Gastroesophageal sphincter (tissue), 4 donors: ENCODE data around the gene CSRNP3. TPM values are rescaled to one million over a fixed set of nuclear protein-coding genes. Genes with fewer than 3 reads are reported as not detected.

Experiments
- ATAC-seq: fragments of 150-250 bp; one replicate; pipeline ENCODE4 v1.9.1; 2016; ENCODE audit warnings: mild to moderate bottlenecking, moderate library complexity
- H3K27ac ChIP-seq, 4 donors: fragments of 200-600 bp; sonication (generic) in 3 of 4; 1 replicate in 3 of 4; 2 replicates in 1 of 4; pipeline ENCODE4 v1.5.1; 2016 to 2019
- H3K27me3 ChIP-seq: fragments of 200-600 bp; sonication (generic); one replicate; pipeline ENCODE4 v1.5.1; 2019
- H3K36me3 ChIP-seq, 2 donors: fragments of 200-600 bp; sonication (generic); one replicate each; pipeline ENCODE4 v1.5.1; 2019; ENCODE audit warnings: control low read depth in 1 of 2
- H3K4me1 ChIP-seq, 3 donors: fragments of 200-600 bp; sonication (generic); 1 replicate in 2 of 3; 2 replicates in 1 of 3; pipeline ENCODE4 v1.5.1; 2016 to 2019; ENCODE audit warnings: control low read depth in 2 of 3
- H3K4me3 ChIP-seq, 2 donors: fragments of 200-600 bp; sonication (generic); one replicate each; pipeline ENCODE4 v1.5.1; 2019; ENCODE audit warnings: mild to moderate bottlenecking in 1 of 2, moderate library complexity in 1 of 2
- H3K9me3 ChIP-seq, 3 donors: fragments of 200-600 bp; sonication (generic); one replicate each; pipeline ENCODE4 v1.5.1; 2017 to 2019; ENCODE audit warnings: control low read depth in 2 of 3
- CTCF ChIP-seq, 4 experiments: fragments of 200-600 bp in 2 of 4; fragments of 450-650 bp in 2 of 4; sonication (generic) in 1 of 4; IDR thresholded peaks; one replicate each; pipeline ENCODE4 v1.5.1; 2017 to 2019; ENCODE audit warnings: antibody characterized with exemption in 4 of 4, mild to moderate bottlenecking in 2 of 4, moderate library complexity in 2 of 4
- EP300 ChIP-seq: sonication (generic); formaldehyde crosslinking; IDR thresholded peaks from one replicate; pipeline ENCODE4 v1.6.1; 2017; ENCODE audit warnings: antibody characterized with exemption, mild to moderate bottlenecking
- POLR2A ChIP-seq, 2 donors: fragments of 450-650 bp; IDR thresholded peaks; one replicate each; pipeline ENCODE4 v1.6.1; 2017; ENCODE audit warnings: antibody characterized with exemption in 2 of 2, mild to moderate bottlenecking in 2 of 2, moderate library complexity in 1 of 2
- POLR2AphosphoS5 ChIP-seq: sonication (generic); formaldehyde crosslinking; IDR thresholded peaks from one replicate; pipeline ENCODE4 v1.6.1; 2017; ENCODE audit warnings: antibody characterized with exemption
- WGBS, 2 donors: methylation state at CpG; one replicate each; pipeline ENCODE4 v1.1.5; 2018; ENCODE audit warnings: low coverage in 1 of 2; 5-methylcytosine and 5-hydroxymethylcytosine counted together
- total RNA-seq, 4 donors: library from RNA; depleted of rRNA; stranded (reverse); fragments of >200 nt; gene quantifications; one replicate each; pipeline ENCODE4 v1.1.0, GENCODE V29; 2016

The CSRNP3 gene
- total RNA-seq, 4 donors from 2014 or later = 0.81 to 5.4 (median 3.1) TPM

DNA sequence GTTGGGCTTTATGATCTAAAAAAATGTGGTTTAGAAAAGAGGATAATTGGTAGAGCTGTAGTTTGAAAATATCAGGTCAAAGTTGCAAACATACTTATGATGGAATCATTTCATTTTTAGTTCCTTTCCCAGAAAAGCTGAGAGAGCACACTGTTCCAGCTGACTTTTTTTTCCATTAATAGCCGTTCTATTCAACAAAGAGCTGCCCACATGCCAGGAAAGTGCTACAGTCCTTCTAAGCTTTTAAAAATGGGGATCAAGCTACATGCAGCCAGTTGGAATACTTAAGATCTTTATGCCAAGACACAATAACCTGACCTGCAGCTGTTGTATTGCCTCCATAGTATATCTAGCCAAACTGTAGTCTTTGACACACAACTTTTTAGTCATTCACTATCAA lies 213.0 kb downstream of the CSRNP3 start:
- Histone ChIP-seq H3K27me3 (no peaks in the 10 kb centered on the region), H3K4me1 (peaks cover 0 to 17% (median 0%) of the 10 kb centered on the region in 3 donors), H3K27ac (peak overlapping the region in 3 of 4 donors; percentile 23 to 65 (median 61)), H3K9me3 (no peaks in the 10 kb centered on the region), H3K4me3 (no peak overlapping the region), H3K36me3 (peaks cover 0 to 22% of the 10 kb centered on the region in 2 donors)
- WGBS, 2 donors = 6 to 25% methylated on average over 1 of the region's 1 CpG
- no peak for TF ChIP-seq EP300
- peak; percentile 69 for TF ChIP-seq POLR2AphosphoS5
- ATAC-seq = peak; percentile 56

- no peak overlapping the region for H3K27ac ChIP-seq
- no peak overlapping the region for H3K4me3 ChIP-seq
- TF ChIP-seq CTCF (IDR thresholded peaks at IDR 0.05) = no peak
- TF ChIP-seq POLR2A (IDR thresholded peaks at IDR 0.05) = no peak
- TF ChIP-seq POLR2AphosphoS5 = no peak
- no peak for TF ChIP-seq EP300
- no peak for ATAC-seq
- 74 to 88% methylated on average over 1 to 2 of the region's 2 CpGs for WGBS, 2 donors
- no peaks in the 10 kb centered on the region for H3K27me3 ChIP-seq
- peaks cover 0 to 10% (median 0%) of the 10 kb centered on the region in 3 donors for H3K4me1 ChIP-seq
- no peaks in the 10 kb centered on the region for H3K9me3 ChIP-seq
- H3K36me3 ChIP-seq = no peaks in the 10 kb centered on the region
Measured at GRCh38 chr2:165686800-165687199, 217.3 kb downstream of the CSRNP3 start.

GRCh38 chr2:165687426-165688002 lies 218.0 kb downstream of the CSRNP3 start:
- H3K36me3 ChIP-seq = no peaks in the 10 kb centered on the region
- H3K9me3 ChIP-seq = no peaks in the 10 kb centered on the region
- 32 to 55% methylated on average over 2 to 4 of the region's 4 CpGs for WGBS, 2 donors
- no peaks in the 10 kb centered on the region for H3K27me3 ChIP-seq
- peaks cover 0 to 3% (median 0%) of the 10 kb centered on the region in 3 donors for H3K4me1 ChIP-seq
- no peak for ATAC-seq
- peak overlapping the region in 1 of 4 donors; percentile 12 for H3K27ac ChIP-seq
- TF ChIP-seq CTCF (IDR thresholded peaks at IDR 0.05) = no peak
- no peak for TF ChIP-seq POLR2AphosphoS5
- no peak for TF ChIP-seq POLR2A (IDR thresholded peaks at IDR 0.05)
- TF ChIP-seq EP300 = no peak
- H3K4me3 ChIP-seq = no peak overlapping the region

DNA sequence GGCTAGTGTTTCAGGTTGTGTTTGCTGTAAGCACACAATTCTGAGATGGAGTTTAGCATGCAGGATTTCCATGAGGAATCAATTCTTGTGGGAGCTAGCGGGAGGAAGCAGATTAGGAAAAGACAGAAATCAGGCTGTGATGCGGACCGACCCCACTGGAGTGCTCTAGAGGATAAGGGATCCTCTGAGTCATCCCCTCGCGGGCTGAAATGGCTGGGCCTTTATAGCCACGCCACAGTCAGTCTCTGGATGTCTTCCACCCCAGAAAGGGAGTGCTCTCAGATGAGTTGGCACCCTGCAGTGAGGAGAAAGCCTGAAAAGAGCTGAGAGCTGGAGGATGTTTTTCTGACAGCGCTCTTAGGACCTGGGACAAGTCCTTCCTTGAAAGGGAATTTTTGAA lies 222.1 kb downstream of the CSRNP3 start:
- ATAC-seq = no peak
- Histone ChIP-seq H3K27ac (no peak overlapping the region), H3K9me3 (no peaks in the 10 kb centered on the region), H3K36me3 (no peaks in the 10 kb centered on the region), H3K4me3 (no peak overlapping the region), H3K27me3 (no peaks in the 10 kb centered on the region), H3K4me1 (no peaks in the 10 kb centered on the region)
- no peak for TF ChIP-seq POLR2A (IDR thresholded peaks at IDR 0.05)
- no peak for TF ChIP-seq POLR2AphosphoS5
- TF ChIP-seq EP300 = no peak
- no peak for TF ChIP-seq CTCF (IDR thresholded peaks at IDR 0.05)
- WGBS, 2 donors = 51 to 66% methylated on average over 6 to 7 of the region's 7 CpGs

DNA sequence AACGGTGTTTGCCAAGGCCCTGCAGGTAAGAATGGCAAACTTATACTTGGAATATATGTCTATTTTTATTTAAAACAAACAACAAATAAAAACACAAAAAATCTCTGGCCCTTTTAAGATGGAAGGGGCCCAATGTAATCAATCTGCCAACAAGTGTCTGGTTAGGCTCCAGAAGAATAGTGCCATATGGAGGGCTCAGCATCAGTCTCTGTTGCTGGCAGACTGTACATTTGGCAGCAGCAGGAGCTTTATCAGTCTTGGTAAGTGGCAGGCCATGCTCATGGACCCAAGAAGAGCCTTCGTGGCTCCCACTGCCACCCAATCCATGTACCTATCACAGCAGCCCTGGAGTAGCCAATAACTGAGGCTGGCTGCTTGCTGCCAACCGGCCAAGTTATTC lies 223.4 kb downstream of the CSRNP3 start:
- Histone ChIP-seq H3K4me3 (no peak overlapping the region), H3K4me1 (no peaks in the 10 kb centered on the region), H3K9me3 (no peaks in the 10 kb centered on the region), H3K36me3 (no peaks in the 10 kb centered on the region), H3K27me3 (no peaks in the 10 kb centered on the region), H3K27ac (no peak overlapping the region)
- ATAC-seq = no peak
- TF ChIP-seq POLR2A (IDR thresholded peaks at IDR 0.05) = no peak
- no peak for TF ChIP-seq POLR2AphosphoS5
- TF ChIP-seq EP300 = no peak
- no peak for TF ChIP-seq CTCF (IDR thresholded peaks at IDR 0.05)
- WGBS, 2 donors = 94 to 100% methylated on average over 1 to 2 of the region's 3 CpGs
